Esophagus muscularis mucosa (tissue), 4 donors: ENCODE data around the gene UBAP1. TPM values are rescaled to one million over a fixed set of nuclear protein-coding genes. Genes with fewer than 3 reads are reported as not detected.
"Not testable (repeated sequence)": the region's sequence is repeated elsewhere in the genome, so short reads cannot be mapped to it uniquely, and the experiment has no call there.

Experiments used
- DNase-seq: peaks from one replicate; pipeline ENCODE4 v3.0.0-alpha.2; 2017; ENCODE audit errors: extremely low spot score
- H3K27ac ChIP-seq, 4 donors: fragments of 200-600 bp; sonication (generic); replicated peaks in 1 of 4; 1 replicate in 3 of 4; 2 replicates in 1 of 4; pipeline ENCODE4 v1.5.1; 2016 to 2019; ENCODE audit warnings: mild to moderate bottlenecking in 1 of 4
- H3K27me3 ChIP-seq, 4 donors: fragments of 200-600 bp; sonication (generic); one replicate each; pipeline versions ENCODE4 v1.5.1 to v1.6.0; 2016 to 2019
- H3K36me3 ChIP-seq, 4 donors: fragments of 200-600 bp; sonication (generic); one replicate each; pipeline ENCODE4 v1.5.1; 2016 to 2019
- H3K4me1 ChIP-seq, 4 donors: fragments of 200-600 bp; sonication (generic); one replicate each; pipeline ENCODE4 v1.5.1; 2016 to 2019
- H3K4me3 ChIP-seq, 4 donors: fragments of 200-600 bp; sonication (generic); 1 replicate in 2 of 4; 2 replicates in 2 of 4; pipeline ENCODE4 v1.5.1; 2016 to 2019; ENCODE audit warnings: mild to moderate bottlenecking in 4 of 4, moderate library complexity in 1 of 4
- H3K9me3 ChIP-seq, 4 donors: fragments of 200-600 bp; sonication (generic); 1 replicate in 3 of 4; 2 replicates in 1 of 4; pipeline ENCODE4 v1.5.1; 2016 to 2019
- EP300 ChIP-seq: sonication (generic); formaldehyde crosslinking; IDR thresholded peaks from one replicate; pipeline ENCODE4 v1.6.1; 2017; ENCODE audit warnings: antibody characterized with exemption
- POLR2A ChIP-seq: fragments of 450-650 bp; IDR thresholded peaks from one replicate; pipeline ENCODE4 v1.6.1; 2017; ENCODE audit warnings: antibody characterized with exemption, moderate library complexity, mild to moderate bottlenecking, low read depth
- POLR2AphosphoS5 ChIP-seq, 2 donors: sonication (generic); formaldehyde crosslinking; IDR thresholded peaks; one replicate each; pipeline ENCODE4 v1.6.1; 2017; ENCODE audit warnings: antibody characterized with exemption in 2 of 2
- WGBS: methylation state at CpG from one replicate; pipeline ENCODE4 v1.1.5; 2018; 5-methylcytosine and 5-hydroxymethylcytosine counted together
- intact Hi-C: fragments of 100-400 bp; cut with DNase I; formaldehyde crosslinking; loops from one replicate; pipeline ENCODE4 v1.15.1; 2023
- total RNA-seq, 4 donors: library from RNA; depleted of rRNA; stranded (reverse); fragments of >200 nt; gene quantifications; one replicate each; pipeline versions ENCODE4 v1.1.0 to v1.2.1, GENCODE V29; 2016
- TF ChIP-seq, protein P1 (sequence below), 3 experiments: fragments of 200-600 bp in 2 of 3; fragments of 450-650 bp in 1 of 3; sonication (generic) in 2 of 3; IDR thresholded peaks; one replicate each; pipeline ENCODE4 v1.5.1; 2017 to 2019; ENCODE audit warnings: antibody characterized with exemption in 3 of 3, mild to moderate bottlenecking in 2 of 3, moderate library complexity in 1 of 3

Gene UBAP1
- total RNA-seq, 4 donors from 2014 or later = 54.0 to 84.3 (median 72.6) TPM

DNA sequence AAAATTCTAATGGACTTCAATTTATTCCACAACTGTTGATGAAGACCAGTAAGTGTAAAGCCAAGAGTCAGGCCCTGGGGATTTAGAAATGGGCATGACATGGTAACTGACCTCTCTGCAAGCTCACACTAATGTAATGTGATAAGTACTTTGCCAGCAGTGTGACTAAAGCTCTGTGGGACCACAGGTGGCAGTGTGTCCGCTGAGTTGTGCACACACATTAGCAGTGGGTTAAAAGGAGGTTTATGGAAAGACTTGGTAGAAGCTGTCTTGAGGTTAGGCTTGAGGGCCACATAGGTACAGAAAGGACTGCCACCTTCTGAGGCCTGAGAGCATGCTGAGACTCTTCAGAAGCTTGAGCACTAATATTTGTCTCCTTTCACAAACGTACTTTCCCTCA lies 67.6 kb downstream of the UBAP1 start:
- peaks cover 31 to 60% (median 41%) of the 10 kb centered on the region in 4 donors for H3K4me1 ChIP-seq

DNA sequence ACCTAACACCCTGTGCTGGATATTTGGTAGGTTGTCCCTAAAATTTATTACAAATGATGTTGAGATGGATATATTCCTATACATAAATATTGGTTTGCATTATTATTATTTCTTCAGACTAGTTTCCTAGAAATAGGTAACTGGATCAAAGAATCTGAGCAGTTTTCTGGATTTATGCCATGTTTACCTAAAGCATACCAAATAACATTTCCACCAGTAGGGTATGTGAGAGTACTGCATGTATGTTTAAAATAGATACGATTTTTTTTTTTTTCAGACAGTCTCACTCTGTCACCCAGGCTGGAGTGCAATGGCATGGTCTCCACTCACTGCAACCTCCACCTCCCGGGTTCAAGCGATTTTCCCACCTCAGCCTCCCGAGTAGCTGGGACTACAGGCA lies 68.9 kb downstream of the UBAP1 start:
- H3K27me3 ChIP-seq, DNase-seq, H3K27ac ChIP-seq, H3K9me3 ChIP-seq, H3K4me3 ChIP-seq, intact Hi-C loops: not testable (repeated sequence)
- 64% methylated on average over 4 of the region's 4 CpGs for WGBS
- Histone ChIP-seq H3K36me3 (peaks cover 14 to 64% (median 39%) of the 10 kb centered on the region in 4 donors), H3K4me1 (peaks cover 37 to 65% (median 45%) of the 10 kb centered on the region in 4 donors)
- TF ChIP-seq, protein P1, sequence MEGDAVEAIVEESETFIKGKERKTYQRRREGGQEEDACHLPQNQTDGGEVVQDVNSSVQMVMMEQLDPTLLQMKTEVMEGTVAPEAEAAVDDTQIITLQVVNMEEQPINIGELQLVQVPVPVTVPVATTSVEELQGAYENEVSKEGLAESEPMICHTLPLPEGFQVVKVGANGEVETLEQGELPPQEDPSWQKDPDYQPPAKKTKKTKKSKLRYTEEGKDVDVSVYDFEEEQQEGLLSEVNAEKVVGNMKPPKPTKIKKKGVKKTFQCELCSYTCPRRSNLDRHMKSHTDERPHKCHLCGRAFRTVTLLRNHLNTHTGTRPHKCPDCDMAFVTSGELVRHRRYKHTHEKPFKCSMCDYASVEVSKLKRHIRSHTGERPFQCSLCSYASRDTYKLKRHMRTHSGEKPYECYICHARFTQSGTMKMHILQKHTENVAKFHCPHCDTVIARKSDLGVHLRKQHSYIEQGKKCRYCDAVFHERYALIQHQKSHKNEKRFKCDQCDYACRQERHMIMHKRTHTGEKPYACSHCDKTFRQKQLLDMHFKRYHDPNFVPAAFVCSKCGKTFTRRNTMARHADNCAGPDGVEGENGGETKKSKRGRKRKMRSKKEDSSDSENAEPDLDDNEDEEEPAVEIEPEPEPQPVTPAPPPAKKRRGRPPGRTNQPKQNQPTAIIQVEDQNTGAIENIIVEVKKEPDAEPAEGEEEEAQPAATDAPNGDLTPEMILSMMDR (IDR thresholded peaks at IDR 0.05) = peak in 1 of 3 experiments; percentile 8

More for the DNA sequence above, 67.6 kb downstream of the UBAP1 start:
- peaks cover 12 to 64% (median 42%) of the 10 kb centered on the region in 4 donors for H3K36me3 ChIP-seq
- DNase-seq = no peak
- 74% methylated on average over 2 of the region's 2 CpGs for WGBS
- TF ChIP-seq POLR2AphosphoS5 (IDR thresholded peaks at IDR 0.05) (no peak), EP300 (no peak), POLR2A (no peak)
- TF ChIP-seq, protein P1 (IDR thresholded peaks at IDR 0.05) = no peak
- H3K27me3 ChIP-seq = no peaks in the 10 kb centered on the region
- H3K4me3 ChIP-seq = no peak overlapping the region
- H3K27ac ChIP-seq = no peak overlapping the region
- no peaks in the 10 kb centered on the region for H3K9me3 ChIP-seq
- intact Hi-C loops = no loop called here

DNA sequence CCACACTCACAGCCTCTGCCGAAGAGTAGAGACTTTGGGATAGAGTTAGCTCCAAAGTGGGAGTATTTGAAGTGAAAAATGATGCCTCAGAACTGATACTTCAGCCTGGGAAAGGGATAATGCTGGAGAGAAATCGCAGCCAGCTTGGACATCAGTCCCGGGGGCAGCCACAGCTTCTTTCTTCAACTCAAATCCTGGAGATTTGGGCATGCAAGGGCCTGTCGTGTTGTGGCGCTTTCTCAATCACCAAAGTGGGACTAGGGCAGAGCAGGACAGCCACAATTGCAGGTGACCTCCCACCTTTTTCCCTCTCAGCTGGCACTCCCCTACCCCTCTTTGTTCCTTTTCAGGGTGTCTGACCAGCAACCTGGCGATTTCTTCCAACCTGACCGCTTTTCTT lies 70.4 kb downstream of the UBAP1 start:
- TF ChIP-seq EP300 (no peak), POLR2A (no peak), POLR2AphosphoS5 (IDR thresholded peaks at IDR 0.05) (no peak)
- TF ChIP-seq, protein P1 (IDR thresholded peaks at IDR 0.05) = no peak
- no peak for DNase-seq
- Histone ChIP-seq H3K27me3 (no peaks in the 10 kb centered on the region), H3K36me3 (peaks cover 14 to 61% (median 39%) of the 10 kb centered on the region in 4 donors), H3K27ac (no peak overlapping the region), H3K4me1 (peaks cover 40 to 67% (median 47%) of the 10 kb centered on the region in 4 donors), H3K9me3 (no peaks in the 10 kb centered on the region), H3K4me3 (no peak overlapping the region)
- 95% methylated on average over 7 of the region's 7 CpGs for WGBS
- intact Hi-C loops = no loop called here

DNA sequence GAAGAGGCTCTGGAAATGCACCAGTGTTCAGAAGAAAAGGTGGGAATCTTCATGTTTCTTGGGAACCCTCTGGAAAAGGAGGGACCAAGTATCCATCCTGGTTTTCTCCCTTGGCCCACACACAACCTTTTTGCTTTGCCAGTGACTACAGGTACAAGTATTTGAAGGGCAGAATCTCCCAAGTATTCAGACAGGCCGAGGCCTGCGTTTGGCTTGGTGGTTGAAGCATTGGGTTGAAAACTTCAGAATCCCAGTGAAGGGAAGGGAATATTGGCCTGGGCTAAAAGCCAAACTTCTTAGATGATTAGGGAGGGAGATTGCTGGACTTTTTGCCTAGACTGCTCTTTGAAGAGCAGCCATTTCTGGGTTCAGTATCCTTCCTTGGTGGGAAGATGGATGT lies 71.9 kb downstream of the UBAP1 start:
- peaks cover 55 to 81% (median 62%) of the 10 kb centered on the region in 4 donors for H3K4me1 ChIP-seq
- 81% methylated on average over 2 of the region's 2 CpGs for WGBS
- intact Hi-C loops = no loop called here
- no peak overlapping the region for H3K27ac ChIP-seq
- TF ChIP-seq POLR2A = no peak
- no peak for TF ChIP-seq EP300
- TF ChIP-seq, protein P1 (IDR thresholded peaks at IDR 0.05) = no peak
- no peak for TF ChIP-seq POLR2AphosphoS5 (IDR thresholded peaks at IDR 0.05)
- no peak for DNase-seq
- no peak overlapping the region for H3K4me3 ChIP-seq
- H3K36me3 ChIP-seq = peaks cover 14 to 61% (median 39%) of the 10 kb centered on the region in 4 donors
- no peaks in the 10 kb centered on the region for H3K27me3 ChIP-seq
- no peaks in the 10 kb centered on the region for H3K9me3 ChIP-seq

DNA sequence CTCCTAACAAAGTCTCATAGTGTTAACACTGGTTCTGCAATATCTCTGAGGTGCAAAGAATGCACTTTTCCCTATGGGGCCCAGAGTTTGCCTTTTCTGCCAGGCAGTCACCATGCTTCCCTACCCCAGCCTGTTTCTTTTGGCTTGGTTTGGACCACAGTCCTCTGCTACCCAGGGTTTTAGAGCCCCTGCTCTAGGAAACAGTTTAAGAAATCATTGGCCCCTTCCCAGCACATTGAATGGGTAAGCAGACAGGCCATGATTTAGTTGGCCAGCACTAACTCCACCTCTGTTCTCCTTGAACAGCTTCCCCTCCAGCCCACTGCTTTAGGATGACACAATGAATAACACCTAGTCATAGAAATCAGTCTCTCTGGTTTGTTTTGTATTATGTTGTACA lies 73.2 kb downstream of the UBAP1 start:
- Histone ChIP-seq H3K4me1 (peaks cover 58 to 90% (median 72%) of the 10 kb centered on the region in 4 donors), H3K36me3 (peaks cover 14 to 55% (median 36%) of the 10 kb centered on the region in 4 donors), H3K27me3 (no peaks in the 10 kb centered on the region), H3K27ac (peak overlapping the region in 2 of 4 donors; percentile 85 to 86), H3K4me3 (no peak overlapping the region), H3K9me3 (no peaks in the 10 kb centered on the region)
- no peak for DNase-seq
- TF ChIP-seq POLR2AphosphoS5 (IDR thresholded peaks at IDR 0.05) = no peak
- TF ChIP-seq POLR2A = no peak
- no peak for TF ChIP-seq EP300
- TF ChIP-seq, protein P1 (IDR thresholded peaks at IDR 0.05) = no peak
- intact Hi-C loops = loop anchor here (2.0 kb wide), 2 partner anchors 73 to 125 kb away; partner anchors contain the start of genes DCAF12 and UBAP1
